Activated CD4-positive, alpha-beta T cell treated with anti-CD3 and anti-CD28 coated beads, Interleukin-2, amount 50 U/mL, for 1 hour (primary cell): ENCODE data around the gene SRPRB.

ENCODE experiments used
- DNase-seq: peaks from one replicate; pipeline ENCODE4 v3.0.0-alpha.2; 2020

The SRPRB gene

DNA sequence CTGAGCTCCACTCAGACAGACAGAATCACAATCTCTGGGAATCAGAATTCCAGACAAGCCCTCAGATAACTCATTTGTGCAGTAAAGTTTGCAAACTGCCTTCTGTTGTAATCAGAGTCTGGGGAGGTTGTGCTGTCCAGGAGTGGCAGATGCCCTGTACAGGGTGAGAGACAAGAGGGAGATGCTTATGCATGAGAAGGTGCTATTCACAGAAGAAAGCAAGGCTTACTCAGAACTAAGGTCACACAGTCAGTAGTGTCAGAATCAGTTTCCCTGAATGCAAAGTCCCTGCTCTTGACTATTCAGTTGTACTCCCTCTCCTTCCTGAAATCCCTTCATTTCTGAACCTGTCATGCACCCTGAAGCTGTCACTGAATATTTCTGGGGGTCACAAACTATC is 43.7 kb downstream of the SRPRB start:
- DNase-seq = no peak

GRCh38 chr3:133850034-133850433 is 44.4 kb downstream of the SRPRB start:
- DNase-seq = no peak

- DNase-seq = no peak
Observed at GRCh38 chr3:133851266-133851906, 45.8 kb downstream of the SRPRB start.

DNA sequence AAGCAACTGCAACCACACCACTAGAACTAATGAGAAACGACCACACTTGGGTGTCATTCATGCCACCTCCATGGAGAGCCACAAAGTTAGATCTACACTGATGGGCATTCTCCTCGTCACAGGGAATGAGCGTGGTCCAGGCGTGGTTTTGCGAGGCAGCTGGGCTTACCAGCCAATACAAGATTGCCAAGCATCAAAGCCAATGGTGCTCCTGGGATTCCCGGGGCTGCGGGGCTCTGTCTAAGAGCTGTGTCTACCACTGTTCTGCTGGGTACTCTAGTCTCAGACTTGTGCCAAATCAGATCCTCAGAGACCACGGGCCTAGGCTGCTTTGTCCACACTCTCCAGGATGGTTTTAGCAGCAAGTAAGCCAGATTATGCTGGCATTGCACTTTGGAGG is 46.3 kb downstream of the SRPRB start:
- DNase-seq = no peak

DNA sequence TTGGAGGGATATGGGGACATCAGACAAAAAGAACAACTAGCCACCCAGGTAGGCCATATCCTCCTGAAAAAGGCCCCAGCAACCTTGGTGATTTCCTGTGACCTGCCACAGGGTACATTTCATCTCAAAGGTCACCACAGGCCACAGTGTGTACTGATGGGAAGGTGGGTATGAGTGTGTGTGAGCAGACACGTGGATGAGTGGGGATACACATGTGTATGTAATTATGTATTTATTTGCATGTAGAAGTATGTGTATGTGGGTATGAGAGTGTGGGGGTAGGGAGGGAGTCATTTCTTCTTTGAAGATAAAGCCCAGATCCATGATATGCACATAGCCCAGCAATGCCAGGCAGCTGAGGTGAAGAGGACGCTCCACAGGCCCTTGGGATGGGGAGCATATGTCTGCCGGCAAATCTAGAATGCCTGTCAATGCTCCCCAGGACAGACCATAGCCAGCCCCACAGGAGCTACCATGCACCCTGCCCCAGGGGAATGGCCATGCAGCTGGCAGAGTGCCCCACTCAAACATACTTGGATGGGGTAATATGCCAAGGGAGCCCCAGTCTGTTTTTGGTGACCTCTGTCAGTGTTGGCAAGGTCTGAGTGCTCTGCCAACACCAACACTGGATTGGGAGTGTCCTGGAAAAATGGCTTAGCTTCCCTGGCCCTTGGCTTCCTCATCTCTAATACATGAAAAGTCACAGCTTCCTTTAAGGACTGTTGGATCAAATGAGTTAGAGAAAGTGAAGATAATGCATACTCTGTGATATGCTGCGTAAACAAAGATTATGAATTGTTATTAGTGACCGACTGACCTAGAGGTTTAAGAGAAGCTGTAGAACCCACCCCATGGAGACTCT is 47.7 kb downstream of the SRPRB start:
- DNase-seq = no peak

DNA sequence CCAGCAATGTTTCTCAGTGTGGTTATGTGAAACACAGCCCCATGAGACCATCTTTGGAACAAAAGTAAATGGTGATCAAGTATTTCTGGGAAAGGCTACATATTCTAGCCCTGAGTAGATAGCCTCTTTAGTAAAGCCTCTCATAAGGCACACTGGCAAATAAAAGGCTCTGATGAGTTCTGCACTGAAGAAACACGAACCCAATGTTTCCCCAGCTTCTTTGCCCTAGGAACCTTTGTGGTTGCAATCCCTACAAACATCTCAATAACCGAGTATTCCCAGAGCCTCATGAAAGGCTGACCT is 48.3 kb downstream of the SRPRB start:
- no peak for DNase-seq

DNA sequence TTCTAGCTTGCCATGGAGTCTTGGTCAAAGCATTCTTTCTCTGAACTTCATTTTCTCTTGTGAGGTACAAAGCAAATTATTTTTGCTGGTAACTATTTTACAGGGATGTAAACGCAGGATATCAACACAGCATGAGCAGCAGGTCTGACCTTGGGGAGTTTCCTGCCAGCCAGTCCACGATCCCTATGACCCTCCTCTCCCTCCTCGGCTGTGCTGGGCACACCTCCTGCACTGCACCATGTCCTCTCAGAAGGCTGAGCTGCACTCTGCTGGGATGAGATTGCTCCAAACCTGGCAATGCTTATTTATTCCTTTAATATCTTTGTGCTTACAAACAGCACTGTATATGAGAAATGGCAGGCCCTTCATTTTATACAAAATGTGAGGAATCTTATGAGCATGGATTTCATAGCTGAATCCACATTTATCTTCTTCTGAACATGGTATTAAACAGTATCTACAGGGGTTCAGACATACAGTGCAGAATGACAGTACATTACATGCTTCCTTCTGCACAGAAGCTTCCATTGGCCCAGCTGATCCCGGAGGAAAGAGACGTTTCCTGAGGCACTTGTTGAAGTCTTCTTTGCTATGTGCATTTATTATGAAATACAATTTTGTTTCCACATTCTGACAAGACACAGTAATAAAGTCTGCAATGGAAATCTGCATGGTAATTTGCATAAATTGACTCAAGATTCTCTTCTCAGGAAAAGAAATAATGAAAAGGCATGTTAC is 48.8 kb downstream of the SRPRB start:
- no peak for DNase-seq

DNA sequence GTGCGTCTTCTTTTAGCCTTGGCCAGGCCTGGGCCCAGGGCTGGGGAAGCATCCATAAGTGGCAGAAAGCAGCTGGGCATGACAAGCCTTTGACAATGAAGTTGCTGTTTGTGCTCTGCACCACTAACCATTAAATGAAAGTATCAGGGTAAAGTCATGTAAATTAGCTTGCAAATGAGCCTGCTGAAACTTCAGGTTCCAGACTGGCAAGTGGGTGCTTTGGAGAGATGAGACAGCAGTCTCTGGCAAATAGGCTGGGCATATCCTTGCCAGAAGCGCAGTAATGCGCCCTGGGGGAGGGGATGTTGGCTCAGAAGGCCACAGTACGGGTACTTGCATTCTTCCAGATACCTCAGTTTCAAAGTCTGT is 49.4 kb downstream of the SRPRB start:
- no peak for DNase-seq

GRCh38 chr3:133855772-133856171 is 50.2 kb downstream of the SRPRB start:
- DNase-seq = no peak

- DNase-seq = no peak
Observed at GRCh38 chr3:133856316-133856715, 50.7 kb downstream of the SRPRB start.

- no peak for DNase-seq
Observed at GRCh38 chr3:133857767-133858166, 52.2 kb downstream of the SRPRB start.

DNA sequence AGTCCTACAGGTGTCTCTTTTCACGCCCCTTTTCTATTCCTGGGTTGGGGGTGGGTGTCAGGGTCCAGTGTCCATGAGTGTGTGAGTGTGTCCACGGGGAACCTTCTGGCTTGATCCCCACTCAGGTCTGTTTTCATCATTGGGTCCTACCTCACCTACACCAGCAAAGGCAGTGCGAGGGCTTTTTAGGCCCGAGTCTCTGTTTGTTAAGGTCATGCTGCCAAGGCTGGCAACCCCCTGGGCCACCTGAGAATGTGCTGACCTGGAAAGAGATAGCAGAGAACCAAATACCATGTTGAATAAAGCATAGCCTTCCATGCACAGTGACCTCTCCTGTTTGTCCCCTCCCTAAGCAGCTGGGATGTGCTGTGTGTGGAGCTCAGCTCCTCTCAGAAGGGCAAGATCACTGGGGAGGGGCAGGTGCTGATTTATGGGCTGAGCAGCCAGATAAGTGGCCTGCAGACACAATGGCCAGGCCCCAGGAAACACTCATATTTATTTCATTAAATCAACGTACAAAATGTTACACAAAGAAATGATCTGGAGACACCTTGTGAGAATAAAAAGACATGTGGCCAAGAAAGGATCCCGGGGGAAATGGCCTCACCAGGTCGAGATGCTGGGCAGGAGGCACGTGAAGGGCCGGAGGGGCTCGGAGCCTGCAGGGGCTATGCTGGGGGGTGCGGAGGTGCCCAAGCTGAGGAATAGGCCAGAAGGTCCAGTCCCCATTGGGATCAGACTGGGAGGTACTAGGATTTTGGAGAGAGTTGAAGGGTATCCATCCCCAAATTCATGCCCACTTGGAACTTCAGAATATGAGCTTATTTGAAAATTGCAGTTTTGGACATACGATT is 54.0 kb downstream of the SRPRB start:
- DNase-seq = no peak

GRCh38 chr3:133860519-133860918 is 54.9 kb downstream of the SRPRB start:
- no peak for DNase-seq

- no peak for DNase-seq
Observed at GRCh38 chr3:133862161-133862560, 56.5 kb downstream of the SRPRB start.

GRCh38 chr3:133863911-133864310 is 58.3 kb downstream of the SRPRB start:
- DNase-seq = no peak

DNA sequence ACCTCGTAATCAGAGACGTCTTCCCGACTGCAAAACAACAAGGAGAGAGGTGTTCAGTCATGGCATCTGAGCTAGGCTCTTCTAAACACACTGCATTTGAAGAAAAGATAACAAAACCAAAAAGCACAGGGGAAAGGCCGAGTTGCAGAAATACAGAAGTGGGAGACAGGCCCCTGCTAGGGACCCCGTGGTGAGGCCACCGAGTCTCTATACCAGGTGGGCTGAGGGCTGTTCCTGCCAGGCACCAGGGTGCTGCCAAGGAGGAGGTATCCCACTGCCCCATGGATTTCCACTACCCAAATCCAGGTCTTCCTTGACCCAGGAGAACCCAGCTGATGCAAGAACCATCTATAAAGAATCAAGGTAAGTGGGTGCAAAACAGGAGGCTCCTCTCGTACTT is 59.0 kb downstream of the SRPRB start:
- no peak for DNase-seq

DNA sequence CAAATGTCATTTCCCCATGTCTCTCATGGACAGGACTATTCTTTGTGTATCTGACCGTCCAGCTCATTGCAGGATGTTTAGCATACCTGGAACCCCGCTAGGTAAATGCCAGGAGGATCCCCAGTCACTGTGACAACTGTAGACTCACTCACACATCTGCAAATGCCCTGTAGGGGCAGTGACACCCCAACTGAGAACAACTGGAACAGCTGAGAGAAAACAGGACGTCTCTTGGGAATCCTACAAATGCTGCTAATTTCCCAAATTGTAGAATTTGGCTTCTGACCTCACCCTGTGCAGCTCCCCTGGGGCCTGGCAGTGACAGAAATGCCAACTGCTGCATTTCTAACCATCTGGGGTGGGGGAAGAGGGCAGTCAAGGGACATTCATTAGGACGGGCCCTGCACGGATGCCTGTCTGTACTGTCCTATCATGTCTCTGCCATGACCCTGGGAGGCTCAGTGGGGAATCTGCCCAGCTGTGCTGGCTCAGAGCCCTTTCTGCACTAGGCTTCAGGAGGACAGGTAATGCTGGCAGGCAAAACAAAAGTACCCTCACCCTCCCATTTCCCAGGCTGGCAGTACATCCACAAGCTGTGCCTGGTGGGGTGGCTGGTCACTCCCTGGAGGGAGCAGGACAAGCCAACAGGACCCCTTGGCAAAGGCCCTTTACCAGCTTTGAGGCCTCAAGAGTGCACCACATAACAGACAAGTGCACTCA is 59.7 kb downstream of the SRPRB start:
- no peak for DNase-seq

GRCh38 chr3:133866141-133866540 is 60.5 kb downstream of the SRPRB start:
- no peak for DNase-seq

GRCh38 chr3:133868186-133868585 is 62.6 kb downstream of the SRPRB start:
- DNase-seq = no peak

GRCh38 chr3:133868758-133869475 is 63.3 kb downstream of the SRPRB start:
- DNase-seq = no peak

DNA sequence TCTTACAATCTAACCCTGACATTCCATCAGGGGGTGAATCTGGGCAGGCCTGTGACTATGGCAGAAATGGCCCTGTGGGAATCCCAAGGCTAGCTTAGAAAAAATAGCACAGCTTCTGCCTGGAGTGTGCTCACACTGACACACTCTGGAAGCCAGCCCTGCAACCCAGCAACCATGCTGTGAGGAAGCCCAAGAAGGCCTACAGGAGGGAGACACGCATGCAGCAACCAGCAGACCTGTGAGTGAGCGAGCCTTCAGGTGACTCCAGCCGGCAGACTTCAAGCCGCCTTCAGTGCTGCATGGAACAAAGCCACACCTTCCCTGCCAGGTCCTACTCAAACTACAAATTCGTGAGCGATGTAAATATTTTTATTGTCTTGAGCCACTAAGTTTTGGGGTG is 64.0 kb downstream of the SRPRB start:
- DNase-seq = no peak

GRCh38 chr3:133870822-133871221 is 65.2 kb downstream of the SRPRB start:
- DNase-seq = no peak
